ENCODE results near the gene INPP5K.

Gene INPP5K

DNA sequence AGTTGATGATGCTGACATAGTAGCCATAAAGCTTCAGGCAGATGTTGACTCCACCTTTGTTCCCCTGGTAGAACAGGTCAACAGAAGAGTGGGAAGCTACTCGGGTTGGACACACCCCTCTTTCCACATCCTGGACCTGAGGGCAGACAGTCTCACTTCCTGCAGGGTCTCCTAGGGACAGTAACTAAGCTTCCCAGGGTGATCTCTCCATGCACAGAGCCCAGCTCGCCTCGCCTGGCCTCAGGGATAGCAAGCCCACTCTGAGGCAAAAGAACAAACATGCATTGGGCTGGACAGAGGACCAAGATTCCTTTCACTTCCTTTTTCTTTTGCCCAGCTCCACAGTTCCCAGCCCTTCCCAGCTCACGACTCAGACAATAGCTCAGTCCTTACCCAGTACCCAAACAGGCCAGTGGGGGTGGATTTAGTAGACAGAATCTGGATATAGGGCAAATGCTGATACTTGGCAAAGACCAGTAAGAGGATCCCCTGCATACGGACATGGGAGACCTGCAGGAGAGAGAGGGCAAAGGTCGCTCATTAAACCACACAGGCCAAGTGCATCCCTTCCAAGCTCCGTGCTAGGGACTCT is 7.0 kb downstream of the INPP5K start:
- in situ Hi-C loops (cut with HindIII; ENCODE audit: low sequenced_read_pairs): loop anchor here (5.0 to 25.0 kb wide), 3 partner anchors 43 to 247 kb away; partner anchors contain the start of gene BHLHA9

DNA sequence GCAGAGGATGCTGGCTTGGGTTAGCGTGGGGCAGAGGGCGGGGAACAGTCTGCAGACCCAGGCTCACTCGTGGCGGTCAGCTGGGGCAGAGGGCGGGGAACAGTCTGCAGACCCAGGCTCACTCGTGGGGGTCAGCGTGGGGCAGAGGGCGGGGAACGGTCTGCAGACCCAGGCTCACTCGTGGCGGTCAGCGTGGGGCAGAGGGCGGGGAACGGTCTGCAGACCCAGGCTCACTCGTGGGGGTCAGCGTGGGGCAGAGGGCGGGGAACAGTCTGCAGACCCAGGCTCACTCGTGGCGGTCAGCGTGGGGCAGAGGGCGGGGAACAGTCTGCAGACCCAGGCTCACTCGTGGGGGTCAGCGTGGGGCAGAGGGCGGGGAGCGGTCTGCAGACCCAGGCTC is 7.7 kb downstream of the INPP5K start:
- in situ Hi-C loops (cut with HindIII; ENCODE audit: low sequenced_read_pairs): loop anchor here (5.0 to 25.0 kb wide), 3 partner anchors 44 to 246 kb away; partner anchors contain the start of gene BHLHA9

DNA sequence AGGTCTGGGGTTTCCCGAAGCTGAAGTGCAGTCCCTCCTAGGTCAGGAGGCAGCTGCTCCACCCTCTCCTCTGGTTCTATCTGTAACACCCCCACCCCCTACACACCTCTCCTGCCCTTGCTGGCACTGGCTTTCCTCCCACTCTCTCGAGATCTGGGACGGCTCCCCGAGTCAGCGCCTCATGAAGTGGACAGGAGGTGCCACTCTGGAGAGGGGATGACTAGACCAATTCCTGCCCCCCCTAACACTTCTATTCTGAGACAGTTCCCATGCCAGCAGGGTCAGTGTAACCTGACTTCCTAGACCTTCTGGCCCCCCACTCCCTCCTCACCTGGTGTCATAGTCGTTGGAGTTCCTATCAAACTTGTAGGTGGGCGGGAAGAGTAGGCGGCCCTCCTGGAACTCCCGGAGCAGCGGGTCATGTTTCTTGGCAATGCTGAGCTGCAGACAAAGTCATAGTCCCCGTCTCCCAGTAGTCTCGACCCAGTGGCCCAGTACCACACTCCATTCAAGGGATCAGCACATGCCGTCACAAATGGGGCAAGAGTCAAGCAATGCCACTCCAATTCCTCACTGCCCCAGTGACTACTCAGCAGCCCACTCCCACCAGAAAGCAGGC is 9.7 kb downstream of the INPP5K start:
- in situ Hi-C loops (cut with HindIII; ENCODE audit: low sequenced_read_pairs): loop anchor here (5.0 to 25.0 kb wide), 3 partner anchors 46 to 244 kb away; partner anchors contain the start of gene BHLHA9

DNA sequence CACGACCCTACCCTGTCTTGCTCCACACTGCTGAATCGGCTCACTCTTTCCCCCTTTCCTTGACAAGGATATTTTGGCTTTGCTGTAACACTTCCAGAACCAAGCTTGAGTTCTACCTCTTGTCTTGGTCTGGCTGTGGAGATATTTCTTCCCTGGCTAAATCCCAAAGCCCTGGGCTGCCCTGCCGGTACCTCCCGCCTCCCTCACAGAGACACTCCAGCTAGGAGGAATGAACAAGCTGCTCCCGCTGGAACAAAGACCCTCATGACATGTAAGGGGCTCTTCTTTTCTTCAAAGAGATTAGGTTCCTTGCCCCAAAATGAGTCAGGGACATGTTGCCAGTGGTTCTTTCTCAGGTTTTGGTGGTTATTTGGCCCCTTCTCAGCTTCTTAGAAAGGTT is 10.8 kb downstream of the INPP5K start:
- in situ Hi-C loops (cut with HindIII; ENCODE audit: low sequenced_read_pairs): loop anchor here (5.0 to 25.0 kb wide), 3 partner anchors 47 to 243 kb away; partner anchors contain the start of gene BHLHA9

DNA sequence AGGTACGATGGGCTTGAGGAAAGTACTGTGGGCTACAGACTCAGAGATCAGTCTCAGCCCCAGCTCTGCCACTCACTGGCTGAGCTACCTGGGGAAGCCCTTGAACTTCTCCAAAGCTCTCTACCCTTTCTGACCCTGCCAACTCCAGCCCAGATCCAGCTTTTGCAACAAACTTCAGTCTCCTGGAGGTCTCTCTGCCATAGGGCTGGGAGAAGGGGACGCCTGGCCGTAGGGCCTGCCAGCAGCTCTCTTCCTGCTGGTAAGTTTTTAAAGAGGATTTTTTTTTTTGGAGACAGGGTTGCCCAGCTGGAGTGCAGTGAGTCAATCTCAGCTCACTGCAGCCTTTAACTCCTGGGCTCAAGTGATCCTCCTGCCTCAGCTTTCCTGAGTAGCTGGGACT is 11.5 kb downstream of the INPP5K start:
- in situ Hi-C loops (cut with HindIII; ENCODE audit: low sequenced_read_pairs): loop anchor here (5.0 to 25.0 kb wide), 3 partner anchors 47 to 243 kb away; partner anchors contain the start of gene BHLHA9

DNA sequence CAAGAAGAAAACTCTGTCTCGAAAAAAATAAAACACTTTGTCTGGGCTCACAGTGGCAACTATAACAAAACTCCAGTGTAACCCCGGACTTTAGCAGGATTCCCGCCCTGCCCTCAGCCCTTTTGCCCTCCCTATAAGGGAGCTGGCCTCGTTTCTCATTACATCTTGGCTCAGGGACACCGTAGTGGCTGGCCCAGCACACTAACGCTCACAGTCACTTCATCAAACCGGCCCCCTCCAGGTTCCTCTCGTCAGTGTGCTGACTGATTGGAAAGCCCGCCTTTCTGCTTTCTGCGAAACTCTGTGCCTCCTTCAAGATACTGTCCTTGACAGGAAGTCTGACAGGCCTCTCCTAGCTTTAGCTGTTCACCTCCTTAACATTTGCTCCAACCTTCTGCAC is 12.7 kb downstream of the INPP5K start:
- in situ Hi-C loops (cut with HindIII; ENCODE audit: low sequenced_read_pairs): loop anchor here (10.0 to 25.0 kb wide), 2 partner anchors 129 to 241 kb away; partner anchors contain the start of gene BHLHA9

DNA sequence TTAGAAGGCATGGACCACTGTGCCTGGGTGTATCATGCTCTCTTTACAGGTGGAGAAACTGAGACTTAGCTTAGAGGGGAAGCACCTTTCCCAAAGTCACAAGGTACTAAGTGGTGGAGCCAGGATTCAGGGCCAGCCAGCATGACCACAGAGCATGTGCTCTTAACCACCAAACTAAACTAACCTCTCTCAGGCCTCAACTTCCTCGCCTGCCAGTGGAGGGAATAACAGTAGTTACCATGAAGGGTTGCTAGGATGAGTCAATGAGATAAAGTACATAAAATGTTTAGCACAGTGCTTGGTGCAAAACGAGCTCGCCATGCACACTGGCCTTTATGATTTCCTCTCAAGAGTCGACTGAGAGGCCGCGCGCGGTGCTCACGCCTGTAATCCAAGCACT is 17.5 kb downstream of the INPP5K start:
- in situ Hi-C loops (cut with HindIII; ENCODE audit: low sequenced_read_pairs): no loop called here

DNA sequence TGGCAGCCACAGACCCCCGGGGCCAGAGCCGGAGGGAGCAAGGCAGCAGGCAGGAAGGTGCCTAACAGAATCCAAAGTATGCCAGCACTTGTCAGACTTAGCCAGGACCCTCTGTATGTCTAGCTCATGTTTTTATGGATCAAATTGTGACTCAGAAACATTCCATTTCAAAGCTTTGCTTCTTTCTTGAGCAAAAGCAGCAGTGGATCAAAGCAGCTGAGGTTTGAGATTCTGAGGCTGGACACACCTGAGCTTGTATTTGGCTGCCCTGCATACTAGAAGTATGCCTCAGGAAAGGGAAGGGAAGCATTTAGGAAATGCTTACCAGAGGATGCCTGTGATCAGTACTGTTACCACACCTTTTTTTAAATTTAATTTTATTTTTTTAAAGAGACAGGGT is 18.2 kb downstream of the INPP5K start:
- in situ Hi-C loops (cut with HindIII; ENCODE audit: low sequenced_read_pairs): no loop called here

DNA sequence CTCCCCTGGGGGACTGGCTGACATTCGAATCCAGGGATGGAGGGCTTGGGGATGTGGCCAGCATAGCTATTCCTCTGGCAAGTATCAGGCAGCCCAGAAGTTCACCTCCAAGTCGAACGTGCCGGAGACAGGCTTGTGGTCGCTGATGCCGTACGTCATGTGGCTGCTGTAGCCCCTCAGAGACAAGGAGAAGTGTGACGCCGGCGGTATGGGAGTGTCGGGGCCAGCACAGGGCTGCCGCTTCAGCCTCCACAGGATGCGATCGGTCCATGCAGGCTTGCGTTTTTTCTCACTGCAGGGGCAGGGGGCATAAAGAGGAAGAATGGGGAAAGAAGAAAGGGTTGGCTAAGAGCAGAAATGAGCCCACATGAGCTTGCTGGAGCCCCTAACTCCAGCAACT is 18.6 kb downstream of the INPP5K start:
- in situ Hi-C loops (cut with HindIII; ENCODE audit: low sequenced_read_pairs): no loop called here

DNA sequence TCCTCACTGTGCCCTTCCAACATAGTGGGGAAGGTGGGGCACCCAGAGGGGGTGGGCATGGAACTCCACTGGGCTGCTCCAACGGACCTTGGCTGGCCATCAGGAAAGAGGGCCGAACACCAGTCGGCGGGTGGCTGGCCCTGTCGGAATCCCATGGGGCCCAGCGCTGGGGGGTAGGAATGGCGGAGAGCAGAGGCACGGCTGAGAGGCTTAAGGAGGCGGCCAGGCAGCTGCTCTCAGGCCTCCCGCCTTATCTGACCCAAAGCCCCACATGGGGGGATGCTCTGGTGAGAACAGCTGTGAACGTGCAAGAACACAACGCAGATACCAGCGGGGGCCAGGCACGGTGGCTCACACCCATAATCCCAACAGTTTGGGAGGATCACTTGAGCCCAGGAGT is 19.5 kb downstream of the INPP5K start:
- in situ Hi-C loops (cut with HindIII; ENCODE audit: low sequenced_read_pairs): no loop called here

DNA sequence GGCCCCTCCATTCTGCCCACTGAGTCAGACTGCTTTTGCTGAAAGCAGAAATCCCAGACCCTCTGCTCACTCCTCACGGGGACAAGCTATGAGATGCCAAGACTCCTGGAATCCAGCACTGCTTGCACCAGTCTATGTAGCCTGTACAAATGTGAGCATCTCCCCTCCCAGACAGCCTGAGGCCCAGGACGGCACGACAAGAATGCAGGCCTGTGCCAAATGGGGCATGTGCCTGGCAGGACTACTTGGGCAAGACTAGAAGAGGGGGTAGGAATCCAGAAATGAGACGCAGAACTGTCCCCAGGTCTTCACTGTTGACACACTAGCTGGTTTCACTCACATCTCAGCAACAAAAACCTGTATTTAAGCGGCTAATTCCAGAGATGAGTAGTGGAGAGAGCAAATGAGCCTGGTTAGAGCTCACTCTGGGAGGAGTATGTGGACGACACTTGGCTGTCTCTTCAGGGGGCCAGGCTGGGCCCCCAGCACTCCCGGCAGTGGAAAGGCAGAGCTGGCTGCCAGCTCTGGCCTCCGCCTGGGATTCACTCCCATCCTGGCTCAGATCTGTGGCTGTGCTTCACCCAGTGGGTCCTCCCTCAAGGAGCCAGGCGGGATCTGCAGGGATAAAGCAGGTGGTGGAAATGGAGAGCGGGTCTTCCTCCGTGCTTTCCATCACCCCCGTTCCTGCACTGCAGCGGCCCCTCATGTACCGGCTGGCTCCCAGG is 21.0 kb downstream of the INPP5K start:
- in situ Hi-C loops (cut with HindIII; ENCODE audit: low sequenced_read_pairs): no loop called here

DNA sequence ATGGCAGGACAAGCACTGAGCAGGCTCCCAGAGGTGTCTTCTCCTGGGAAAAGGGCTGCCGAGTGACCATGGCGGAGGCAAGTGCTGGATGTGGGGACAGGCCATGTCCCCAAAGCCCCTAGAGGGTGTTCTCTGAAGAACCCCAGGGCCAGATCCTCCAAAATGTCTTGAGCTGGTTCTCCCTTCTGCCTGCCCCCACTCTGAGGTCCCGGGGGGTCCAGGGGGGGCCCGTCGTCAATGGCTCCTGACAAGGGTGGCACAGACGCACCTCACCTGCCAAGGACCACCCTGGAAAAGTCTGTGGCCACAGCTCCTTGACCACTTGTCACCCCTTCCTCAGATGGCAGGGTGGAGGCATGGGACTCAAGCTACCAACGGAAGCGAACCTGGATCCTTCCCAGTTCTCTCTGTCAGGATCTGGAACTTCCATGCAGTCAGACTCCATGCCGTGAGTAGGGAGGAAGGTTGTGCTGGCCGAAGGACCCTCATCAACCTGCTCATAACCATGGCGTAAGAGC is 21.6 kb downstream of the INPP5K start:
- in situ Hi-C loops (cut with HindIII; ENCODE audit: low sequenced_read_pairs): no loop called here

DNA sequence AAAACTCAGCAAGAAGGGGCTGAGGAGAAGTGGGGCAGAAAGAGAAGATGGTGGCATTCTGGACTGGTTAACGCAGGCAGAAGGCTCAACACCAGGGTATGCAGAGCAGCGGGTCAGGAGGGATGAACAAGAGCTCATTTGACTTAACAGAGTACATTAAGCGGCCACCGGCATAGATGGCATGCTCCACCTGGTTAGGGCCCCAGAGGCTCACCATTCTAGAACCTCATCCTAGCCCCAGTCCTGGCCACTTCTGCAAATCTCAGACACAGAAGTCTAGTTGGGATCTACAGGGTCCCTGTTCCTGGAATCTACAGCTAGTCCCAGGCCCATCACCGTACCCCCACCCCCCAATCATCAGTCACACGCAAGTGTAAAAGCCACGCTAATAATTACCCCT is 22.2 kb downstream of the INPP5K start:
- in situ Hi-C loops (cut with HindIII; ENCODE audit: low sequenced_read_pairs): no loop called here

DNA sequence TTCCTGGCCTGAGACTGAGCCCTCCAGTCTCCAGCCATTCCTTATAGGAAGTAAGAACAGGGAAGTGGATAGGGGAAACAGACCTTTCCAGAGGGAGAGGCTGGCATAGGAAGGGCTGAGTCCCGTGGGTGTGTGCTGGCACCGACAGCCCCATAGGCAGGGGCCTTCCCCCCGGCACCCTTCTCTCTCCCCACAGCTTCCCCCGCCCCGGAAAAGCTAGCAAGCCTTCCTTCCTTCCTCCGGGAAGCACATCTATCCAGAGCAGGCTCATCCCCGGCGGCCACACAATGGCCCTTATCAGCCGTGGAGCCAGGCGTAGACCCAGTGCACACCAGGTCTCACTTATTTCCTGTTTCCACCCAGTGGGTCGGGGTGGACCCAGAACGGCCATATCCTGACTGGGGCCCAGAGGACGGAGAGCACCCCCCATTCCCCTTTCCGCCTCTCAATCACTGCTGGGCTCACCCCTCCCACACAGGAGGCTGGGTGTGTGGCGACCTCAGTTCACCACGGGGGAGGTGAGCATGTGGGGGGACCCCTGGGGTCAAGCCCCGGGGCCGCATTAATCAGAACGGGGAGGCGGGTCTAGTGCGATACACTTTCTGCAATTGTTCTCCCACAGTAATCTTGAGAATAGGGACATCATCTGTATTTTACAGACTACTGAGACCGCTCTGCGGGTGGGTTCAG is 23.0 kb downstream of the INPP5K start:
- in situ Hi-C loops (cut with HindIII; ENCODE audit: low sequenced_read_pairs): no loop called here

DNA sequence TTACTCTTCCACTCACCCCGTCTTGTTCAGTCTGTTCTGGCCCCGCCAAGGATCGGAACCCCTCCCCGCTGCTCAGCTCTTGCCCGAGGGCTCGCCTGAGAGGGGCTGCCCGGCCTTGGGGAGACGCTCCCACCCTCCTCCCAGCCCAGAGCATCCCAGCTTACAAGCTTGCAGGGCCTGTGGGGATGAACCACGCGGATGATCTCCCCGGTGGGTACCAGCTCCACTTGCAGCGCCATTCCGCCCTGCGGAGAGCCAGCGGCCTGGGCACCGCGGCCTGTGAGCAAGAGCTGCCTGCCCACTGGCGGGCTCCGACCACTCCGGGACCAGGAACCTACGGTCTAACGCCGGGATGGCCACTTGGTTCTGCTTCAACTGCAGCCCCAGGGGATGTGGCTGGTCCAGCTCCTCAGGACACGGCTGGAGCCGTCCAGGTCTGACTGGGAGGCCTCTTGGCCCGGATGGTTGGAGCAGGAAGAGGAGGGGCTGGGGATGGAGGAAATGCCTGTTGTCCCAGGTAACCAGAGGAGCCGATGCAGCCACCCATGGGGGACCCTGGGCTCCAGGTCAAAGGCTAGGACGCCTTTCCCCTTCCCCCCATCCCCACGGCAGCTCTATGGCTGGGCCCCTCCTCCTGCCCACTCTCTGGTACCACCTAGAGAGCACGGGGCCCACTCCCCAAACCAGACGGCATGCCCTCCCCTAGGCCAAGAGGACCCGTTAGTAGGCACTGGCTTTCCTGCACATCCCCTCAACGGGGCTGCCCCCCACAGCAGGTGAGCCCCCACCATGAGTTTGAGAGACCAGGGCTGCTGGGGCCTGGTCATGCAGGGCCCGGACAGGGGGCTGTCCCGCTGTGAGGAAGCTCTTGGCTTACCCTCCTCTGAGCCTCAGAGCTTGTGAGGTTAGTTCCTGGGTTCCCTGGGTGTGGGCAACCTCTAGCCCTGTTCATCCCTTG is 23.9 kb downstream of the INPP5K start, which contains the start of gene MYO1C:
MYO1C (minus strand) TSS at position 438 of the 958 bp plus-strand sequence; CDS start at position 239, 199 bp downstream.
- in situ Hi-C loops (cut with HindIII; ENCODE audit: low sequenced_read_pairs): no loop called here

DNA sequence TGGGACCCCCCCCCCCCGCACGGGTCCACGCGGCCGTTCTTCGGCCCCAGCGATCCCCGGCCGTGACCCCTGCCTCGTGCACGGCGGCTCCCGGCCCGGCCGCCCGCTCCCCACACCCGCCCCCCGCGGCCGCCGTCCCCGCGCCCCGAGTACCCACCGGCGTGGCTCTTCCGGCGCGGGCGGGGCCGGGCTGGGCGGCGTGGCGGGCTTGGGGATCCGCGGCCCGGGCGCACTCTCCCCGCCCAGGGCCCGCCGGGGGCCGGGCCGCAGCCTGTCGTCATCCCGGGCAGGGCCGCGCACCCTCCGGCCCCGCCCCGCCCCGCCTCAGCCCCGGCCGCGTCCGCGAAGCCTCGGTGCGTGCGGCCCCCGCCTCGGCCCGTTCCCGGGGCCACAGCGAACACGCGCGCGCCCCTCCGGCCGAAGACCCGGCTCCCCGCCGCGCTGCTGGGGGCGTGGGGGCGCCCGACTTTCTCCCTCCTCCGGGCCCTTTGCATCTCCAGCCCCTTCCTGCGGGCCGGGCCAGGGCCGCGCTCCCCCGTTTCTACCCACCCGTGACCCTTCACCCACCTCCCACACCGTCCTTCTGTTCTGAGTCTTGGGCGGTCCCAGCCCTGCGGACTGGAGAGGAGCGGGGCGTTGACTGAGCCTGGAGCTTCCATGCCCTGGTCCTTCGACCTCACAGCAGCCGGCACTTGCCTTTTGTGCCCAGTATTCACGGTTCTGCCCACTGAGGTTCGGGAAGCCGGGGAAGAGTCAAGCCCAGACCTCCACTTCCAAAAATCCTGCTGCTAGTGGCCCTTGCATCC is 24.8 kb downstream of the INPP5K start:
- in situ Hi-C loops (cut with HindIII; ENCODE audit: low sequenced_read_pairs): no loop called here

DNA sequence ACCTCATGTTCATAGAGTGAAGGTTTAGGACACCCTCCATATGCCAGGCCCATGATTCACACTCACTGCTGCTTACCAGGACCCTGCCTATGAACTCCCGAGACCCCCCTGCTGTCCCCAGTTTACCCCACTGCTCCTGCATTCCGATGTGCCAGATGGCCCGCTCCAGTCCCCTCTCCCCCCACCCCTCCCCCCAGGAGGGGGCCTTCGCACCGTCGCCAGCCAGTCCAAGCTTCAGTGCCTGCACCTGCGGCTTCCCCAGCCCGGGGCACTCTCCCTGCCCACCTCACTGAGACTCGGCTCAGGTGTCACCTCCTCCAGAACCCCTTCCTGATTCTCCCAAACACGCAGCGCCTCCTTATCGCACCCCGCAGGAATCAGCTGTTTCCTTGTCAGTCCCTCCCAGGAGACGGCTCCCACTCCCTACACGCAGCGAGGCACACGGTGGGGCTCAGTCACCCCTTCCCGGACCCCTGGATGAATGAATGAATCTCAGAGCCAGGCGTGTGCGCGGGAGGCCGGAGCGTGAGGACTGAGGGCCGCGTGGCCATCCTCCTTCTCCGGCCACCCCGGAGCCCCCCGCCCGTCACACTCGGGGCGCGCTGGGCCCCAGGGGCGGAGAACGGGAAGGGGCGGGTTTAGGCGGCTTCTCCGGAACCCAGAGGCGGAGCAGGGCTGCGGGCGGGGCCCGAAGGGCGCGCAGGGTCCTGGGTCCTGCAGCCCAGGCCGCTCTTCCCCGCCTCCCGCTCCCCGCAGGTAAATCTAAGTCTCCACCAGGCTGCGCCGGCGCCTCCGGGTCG is 25.6 kb downstream of the INPP5K start:
- in situ Hi-C loops (cut with HindIII; ENCODE audit: low sequenced_read_pairs): no loop called here

DNA sequence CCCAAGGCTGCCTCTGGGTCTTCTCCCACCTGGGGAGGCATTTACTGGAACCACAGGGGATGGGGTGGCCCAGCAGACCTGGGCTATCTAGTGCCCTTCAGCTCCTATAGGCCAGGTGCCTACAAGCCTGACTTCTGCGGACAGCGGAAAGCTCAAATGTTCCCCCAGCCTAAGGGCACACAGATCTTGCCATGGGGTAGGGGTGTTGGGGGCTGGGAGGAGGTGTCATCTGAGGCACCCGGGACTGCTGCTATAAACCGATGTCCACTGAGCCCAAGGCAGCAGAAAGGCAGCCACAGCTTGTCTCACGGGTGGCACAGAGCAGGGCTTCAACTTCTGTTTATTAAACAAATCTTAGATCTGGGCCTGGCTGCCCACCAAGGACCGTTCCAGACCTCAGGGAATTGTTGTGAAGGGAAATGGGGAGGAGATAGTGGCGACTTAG is 27.6 kb downstream of the INPP5K start:
- in situ Hi-C loops (cut with HindIII; ENCODE audit: low sequenced_read_pairs): no loop called here

Measured in DLD1 (cell line).